CD14-positive monocyte (primary cell): ENCODE measurements around the gene SLC6A7. TPM values are rescaled to one million over a fixed set of nuclear protein-coding genes. Genes with fewer than 3 reads are reported as not detected.

Experiments used
- DNase-seq, 3 donors: peaks; one replicate each; pipeline ENCODE4 v3.0.0-alpha.2; 2011 to 2022
- H2AFZ ChIP-seq: 2 replicates; pipeline ENCODE4 v1.6.0; 2012; ENCODE audit warnings: mild to moderate bottlenecking, low read depth, low read length, inconsistent platforms; ENCODE audit not compliant: insufficient read depth, poor library complexity, severe bottlenecking
- H3K27ac ChIP-seq, 2 donors: 1 replicate in 1 of 2; 2 replicates in 1 of 2; pipeline ENCODE4 v1.5.1; 2012 to 2013; ENCODE audit warnings: low read length in 2 of 2, control low read depth in 1 of 2, inconsistent platforms in 1 of 2, low read depth in 1 of 2, mild to moderate bottlenecking in 1 of 2
- H3K27me3 ChIP-seq, 2 donors: one replicate each; pipeline versions ENCODE4 v1.6.0 to v1.6.1; 2011 to 2013; ENCODE audit warnings: low read length in 2 of 2; ENCODE audit not compliant: control insufficient read depth in 2 of 2, insufficient read depth in 2 of 2
- H3K36me3 ChIP-seq, 2 donors: replicated peaks in 1 of 2; 1 replicate in 1 of 2; 2 replicates in 1 of 2; pipeline versions ENCODE4 v1.5.1 to v1.6.1; 2012 to 2013; ENCODE audit warnings: low read length in 2 of 2, control low read depth in 1 of 2, inconsistent platforms in 1 of 2, mild to moderate bottlenecking in 1 of 2; ENCODE audit not compliant: insufficient read depth in 2 of 2, control insufficient read depth in 1 of 2
- H3K4me1 ChIP-seq, 2 donors: 1 replicate in 1 of 2; 2 replicates in 1 of 2; pipeline versions ENCODE4 v1.5.1 to v1.6.1; 2012 to 2013; ENCODE audit warnings: low read length in 2 of 2, control low read depth in 1 of 2, inconsistent platforms in 1 of 2, mild to moderate bottlenecking in 1 of 2, moderate library complexity in 1 of 2; ENCODE audit not compliant: insufficient read depth in 2 of 2, control insufficient read depth in 1 of 2
- H3K4me2 ChIP-seq: replicated peaks from 2 replicates; pipeline ENCODE3; 2012; ENCODE audit warnings: low read length, moderate library complexity, mild to moderate bottlenecking; ENCODE audit not compliant: poor library complexity, severe bottlenecking; ENCODE audit errors: extremely low read depth
- H3K4me3 ChIP-seq, 3 experiments: fragments of 200-600 bp in 1 of 3; sonication (generic) in 1 of 3; replicated peaks in 1 of 3; 1 replicate in 2 of 3; 2 replicates in 1 of 3; pipeline ENCODE4 v1.5.1; 2011 to 2013; ENCODE audit warnings: low read length in 3 of 3, mild to moderate bottlenecking in 3 of 3, control low read depth in 2 of 3, low read depth in 2 of 3, inconsistent platforms in 1 of 3, moderate library complexity in 1 of 3
- H3K79me2 ChIP-seq: 2 replicates; pipeline ENCODE4 v1.6.0; 2012; ENCODE audit warnings: mild to moderate bottlenecking, control low read depth, inconsistent platforms, low read length, moderate library complexity; ENCODE audit not compliant: insufficient read depth
- H3K9ac ChIP-seq: 2 replicates; pipeline ENCODE4 v1.6.0; 2017; ENCODE audit warnings: low read length, mild to moderate bottlenecking; ENCODE audit not compliant: insufficient read depth, poor library complexity, severe bottlenecking
- H3K9me3 ChIP-seq, 2 donors: replicated peaks in 1 of 2; 1 replicate in 1 of 2; 2 replicates in 1 of 2; pipeline versions ENCODE4 v1.5.1 to v1.6.1; 2012 to 2013; ENCODE audit warnings: low read length in 2 of 2, control low read depth in 1 of 2; ENCODE audit not compliant: control insufficient read depth in 1 of 2, insufficient read depth in 1 of 2
- H4K20me1 ChIP-seq: 2 replicates; pipeline ENCODE4 v1.6.0; 2012; ENCODE audit warnings: mild to moderate bottlenecking, low read length, control low read depth, moderate library complexity; ENCODE audit not compliant: insufficient read depth
- H3K27ac Mint-ChIP-seq, 7 donors: one replicate each; pipeline ENCODE4 v1.8.0; 2020; ENCODE audit warnings: mild to moderate bottlenecking in 7 of 7, mixed read lengths in 7 of 7, moderate library complexity in 6 of 7, inconsistent platforms in 2 of 7
- H3K27me3 Mint-ChIP-seq, 3 donors: one replicate each; pipeline ENCODE4 v1.8.0; 2021 to 2022; ENCODE audit warnings: low read depth in 3 of 3, mild to moderate bottlenecking in 3 of 3, mixed read lengths in 3 of 3, moderate library complexity in 3 of 3, inconsistent platforms in 1 of 3
- H3K36me3 Mint-ChIP-seq, 2 donors: one replicate each; pipeline ENCODE4 v1.8.0; 2020; ENCODE audit warnings: mixed read lengths in 2 of 2, inconsistent platforms in 1 of 2, mild to moderate bottlenecking in 1 of 2
- H3K4me1 Mint-ChIP-seq: one replicate; pipeline ENCODE4 v1.8.0; 2020; ENCODE audit warnings: mild to moderate bottlenecking, mixed read lengths
- H3K4me3 Mint-ChIP-seq, 2 donors: one replicate each; pipeline ENCODE4 v1.8.0; 2020; ENCODE audit warnings: mild to moderate bottlenecking in 2 of 2, mixed read lengths in 2 of 2, moderate library complexity in 1 of 2
- H3K9me3 Mint-ChIP-seq, 7 donors: one replicate each; pipeline ENCODE4 v1.8.0; 2020 to 2022; ENCODE audit warnings: mixed read lengths in 7 of 7, mild to moderate bottlenecking in 6 of 7, moderate library complexity in 6 of 7, inconsistent platforms in 2 of 7
- CTCF ChIP-seq: fragments of 200-600 bp; IDR thresholded peaks from one replicate; pipeline ENCODE4 v1.8.0; 2022; ENCODE audit warnings: antibody characterized with exemption, mild to moderate bottlenecking
- WGBS: methylation state at CpG from one replicate; pipeline ENCODE4 v1.1.5; 2013; ENCODE audit warnings: missing lambda C conversion rate; ENCODE audit not compliant: insufficient coverage; 5-methylcytosine and 5-hydroxymethylcytosine counted together
- intact Hi-C, 2 donors: fragments of 100-400 bp; cut with micrococcal nuclease; formaldehyde crosslinking; loops; one replicate each; pipeline versions ENCODE4 v1.15.0 to v1.15.1; 2023
- polyA plus RNA-seq, 3 donors: library from polyadenylated mRNA; depleted of rRNA in 1 of 3; unstranded in 2 of 3; stranded (reverse) in 1 of 3; fragments of 300-500 nt in 2 of 3; fragments of >200 nt in 1 of 3; fragmentation: Illumina TruSeq in 2 of 3; gene quantifications; 1 replicate in 2 of 3; 2 replicates in 1 of 3; pipeline ENCODE4 v1.2.3, GENCODE V29; 2012 to 2021

The SLC6A7 gene
- polyA plus RNA-seq, 3 donors = 0.07 TPM; not detected in 2

- H3K4me1 ChIP-seq = no peaks in the 10 kb centered on the region
- H3K9ac ChIP-seq = no peak overlapping the region
- no peaks in the 10 kb centered on the region for H3K79me2 ChIP-seq
- no peak for TF ChIP-seq CTCF
- Mint-ChIP-seq H3K9me3 (peaks cover 0 to 7% (median 5%) of the 10 kb centered on the region in 7 donors), H3K36me3 (peaks cover 0 to 6% of the 10 kb centered on the region in 2 donors), H3K27me3 (peaks cover 49 to 58% (median 52%) of the 10 kb centered on the region in 3 donors), H3K27ac (no peak overlapping the region), H3K4me1 (peaks cover 5% of the 10 kb centered on the region), H3K4me3 (peak overlapping the region in 1 of 2 donors; percentile 39)
- H3K27ac ChIP-seq = no peak overlapping the region
- 71% methylated on average over 1 of the region's 3 CpGs for WGBS
- no peak overlapping the region for H3K4me2 ChIP-seq
- no peak for DNase-seq
- no peak overlapping the region for H2AFZ ChIP-seq
- H4K20me1 ChIP-seq = no peaks in the 10 kb centered on the region
- H3K9me3 ChIP-seq = peaks cover 0 to 11% of the 10 kb centered on the region in 2 donors
- intact Hi-C loops = no loop called here
- H3K4me3 ChIP-seq = no peak overlapping the region
- peaks cover 41 to 54% of the 10 kb centered on the region in 2 donors for H3K27me3 ChIP-seq
- no peaks in the 10 kb centered on the region for H3K36me3 ChIP-seq
These were observed 21.0 kb upstream of the SLC6A7 start for GRCh38 chr5:150168864-150169263.

- Mint-ChIP-seq H3K27me3 (peaks cover 32 to 39% (median 34%) of the 10 kb centered on the region in 3 donors), H3K4me3 (no peak overlapping the region), H3K36me3 (peaks cover 0 to 6% of the 10 kb centered on the region in 2 donors), H3K9me3 (peaks cover 0 to 7% (median 4%) of the 10 kb centered on the region in 7 donors), H3K4me1 (peaks cover 4% of the 10 kb centered on the region), H3K27ac (no peak overlapping the region)
- Histone ChIP-seq H3K36me3 (no peaks in the 10 kb centered on the region), H2AFZ (no peak overlapping the region), H3K27ac (no peak overlapping the region), H4K20me1 (no peaks in the 10 kb centered on the region), H3K9me3 (peaks cover 0 to 11% of the 10 kb centered on the region in 2 donors), H3K4me1 (no peaks in the 10 kb centered on the region), H3K79me2 (no peaks in the 10 kb centered on the region), H3K4me2 (no peak overlapping the region), H3K27me3 (peaks cover 28 to 38% of the 10 kb centered on the region in 2 donors), H3K4me3 (no peak overlapping the region), H3K9ac (no peak overlapping the region)
- no peak for DNase-seq
- no peak for TF ChIP-seq CTCF
- WGBS = 100% methylated on average over 1 of the region's 1 CpG
- intact Hi-C loops = loop anchor here in 1 of 2 donors (5.0 kb wide), 1 partner anchor 40 kb away; no protein-coding TSS in a partner anchor
These were observed 17.7 kb upstream of the SLC6A7 start for GRCh38 chr5:150172145-150172544.
